ENCODE data around the gene ACSS3.

GRCh38 chr12:81136519-81136918, 58.6 kb downstream of the ACSS3 start:
- TF ChIP-seq POLR2A (conservative IDR thresholded peaks at IDR 0.05), result no peak
- TF ChIP-seq, protein P1, sequence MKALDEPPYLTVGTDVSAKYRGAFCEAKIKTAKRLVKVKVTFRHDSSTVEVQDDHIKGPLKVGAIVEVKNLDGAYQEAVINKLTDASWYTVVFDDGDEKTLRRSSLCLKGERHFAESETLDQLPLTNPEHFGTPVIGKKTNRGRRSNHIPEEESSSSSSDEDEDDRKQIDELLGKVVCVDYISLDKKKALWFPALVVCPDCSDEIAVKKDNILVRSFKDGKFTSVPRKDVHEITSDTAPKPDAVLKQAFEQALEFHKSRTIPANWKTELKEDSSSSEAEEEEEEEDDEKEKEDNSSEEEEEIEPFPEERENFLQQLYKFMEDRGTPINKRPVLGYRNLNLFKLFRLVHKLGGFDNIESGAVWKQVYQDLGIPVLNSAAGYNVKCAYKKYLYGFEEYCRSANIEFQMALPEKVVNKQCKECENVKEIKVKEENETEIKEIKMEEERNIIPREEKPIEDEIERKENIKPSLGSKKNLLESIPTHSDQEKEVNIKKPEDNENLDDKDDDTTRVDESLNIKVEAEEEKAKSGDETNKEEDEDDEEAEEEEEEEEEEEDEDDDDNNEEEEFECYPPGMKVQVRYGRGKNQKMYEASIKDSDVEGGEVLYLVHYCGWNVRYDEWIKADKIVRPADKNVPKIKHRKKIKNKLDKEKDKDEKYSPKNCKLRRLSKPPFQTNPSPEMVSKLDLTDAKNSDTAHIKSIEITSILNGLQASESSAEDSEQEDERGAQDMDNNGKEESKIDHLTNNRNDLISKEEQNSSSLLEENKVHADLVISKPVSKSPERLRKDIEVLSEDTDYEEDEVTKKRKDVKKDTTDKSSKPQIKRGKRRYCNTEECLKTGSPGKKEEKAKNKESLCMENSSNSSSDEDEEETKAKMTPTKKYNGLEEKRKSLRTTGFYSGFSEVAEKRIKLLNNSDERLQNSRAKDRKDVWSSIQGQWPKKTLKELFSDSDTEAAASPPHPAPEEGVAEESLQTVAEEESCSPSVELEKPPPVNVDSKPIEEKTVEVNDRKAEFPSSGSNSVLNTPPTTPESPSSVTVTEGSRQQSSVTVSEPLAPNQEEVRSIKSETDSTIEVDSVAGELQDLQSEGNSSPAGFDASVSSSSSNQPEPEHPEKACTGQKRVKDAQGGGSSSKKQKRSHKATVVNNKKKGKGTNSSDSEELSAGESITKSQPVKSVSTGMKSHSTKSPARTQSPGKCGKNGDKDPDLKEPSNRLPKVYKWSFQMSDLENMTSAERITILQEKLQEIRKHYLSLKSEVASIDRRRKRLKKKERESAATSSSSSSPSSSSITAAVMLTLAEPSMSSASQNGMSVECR (CRISPR knock-in tag; IDR thresholded peaks at IDR 0.05), result no peak
- TF ChIP-seq MTA3 (IDR thresholded peaks at IDR 0.05; ENCODE audit: borderline replicate concordance), result no peak
- TF ChIP-seq TEAD2 (tag; IDR thresholded peaks at IDR 0.05), result no peak
- TF ChIP-seq CTCF (IDR thresholded peaks at IDR 0.05 in 2 of 3, conservative IDR thresholded peaks at IDR 0.05 in 1 of 3; ENCODE audit: insufficient read depth in 2 of 3, low read depth in 1 of 3, low read length in 3 of 3), result no peak
- TF ChIP-seq ATF3 (IDR thresholded peaks at IDR 0.05), result no peak
- no peak for TF ChIP-seq ATF3 (CRISPR knock-in tag; conservative IDR thresholded peaks at IDR 0.05)
- TF ChIP-seq, protein P2, sequence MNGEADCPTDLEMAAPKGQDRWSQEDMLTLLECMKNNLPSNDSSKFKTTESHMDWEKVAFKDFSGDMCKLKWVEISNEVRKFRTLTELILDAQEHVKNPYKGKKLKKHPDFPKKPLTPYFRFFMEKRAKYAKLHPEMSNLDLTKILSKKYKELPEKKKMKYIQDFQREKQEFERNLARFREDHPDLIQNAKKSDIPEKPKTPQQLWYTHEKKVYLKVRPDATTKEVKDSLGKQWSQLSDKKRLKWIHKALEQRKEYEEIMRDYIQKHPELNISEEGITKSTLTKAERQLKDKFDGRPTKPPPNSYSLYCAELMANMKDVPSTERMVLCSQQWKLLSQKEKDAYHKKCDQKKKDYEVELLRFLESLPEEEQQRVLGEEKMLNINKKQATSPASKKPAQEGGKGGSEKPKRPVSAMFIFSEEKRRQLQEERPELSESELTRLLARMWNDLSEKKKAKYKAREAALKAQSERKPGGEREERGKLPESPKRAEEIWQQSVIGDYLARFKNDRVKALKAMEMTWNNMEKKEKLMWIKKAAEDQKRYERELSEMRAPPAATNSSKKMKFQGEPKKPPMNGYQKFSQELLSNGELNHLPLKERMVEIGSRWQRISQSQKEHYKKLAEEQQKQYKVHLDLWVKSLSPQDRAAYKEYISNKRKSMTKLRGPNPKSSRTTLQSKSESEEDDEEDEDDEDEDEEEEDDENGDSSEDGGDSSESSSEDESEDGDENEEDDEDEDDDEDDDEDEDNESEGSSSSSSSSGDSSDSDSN (IDR thresholded peaks at IDR 0.05; ENCODE audit: borderline replicate concordance in 1 of 2, low read depth in 2 of 2, low read length in 2 of 2), result no peak
- no peak for TF ChIP-seq CBX8 (IDR thresholded peaks at IDR 0.05; ENCODE audit: borderline replicate concordance, extremely low read depth, low read depth, low read length, poor library complexity, severe bottlenecking)
- TF ChIP-seq SMARCC2 (IDR thresholded peaks at IDR 0.05; ENCODE audit: low read depth), result no peak
- TF ChIP-seq NCOA1 (IDR thresholded peaks at IDR 0.05; ENCODE audit: low read depth), result no peak
- no peak for TF ChIP-seq PYGO2 (tag; IDR thresholded peaks at IDR 0.05)

Measured in K562 (cell line).